Upper lobe of left lung (tissue), 6 donors: ENCODE measurements around the gene HK2. TPM values are rescaled to one million over a fixed set of nuclear protein-coding genes. Genes with fewer than 3 reads are reported as not detected.

Source experiments
- ATAC-seq, 2 donors: fragments of 200-7000 bp; cut with Tn5 transposase; one replicate each; pipeline ENCODE4 v1.9.1; 2022; ENCODE audit warnings: mild to moderate bottlenecking in 2 of 2, moderate library complexity in 2 of 2; ENCODE audit not compliant: low FRiP score in 2 of 2
- DNase-seq, 2 donors: peaks; one replicate each; pipeline ENCODE4 v3.0.0-alpha.2; 2019 to 2020
- H3K27ac ChIP-seq, 4 donors: fragments of 200-600 bp; sonication (generic); one replicate each; pipeline ENCODE4 v1.5.1; 2016 to 2019
- H3K27me3 ChIP-seq, 4 donors: fragments of 200-600 bp; sonication (generic); one replicate each; pipeline ENCODE4 v1.5.1; 2017 to 2019
- H3K36me3 ChIP-seq, 4 donors: fragments of 200-600 bp; sonication (generic); one replicate each; pipeline ENCODE4 v1.5.1; 2016 to 2019
- H3K4me1 ChIP-seq, 4 donors: fragments of 200-600 bp; sonication (generic); one replicate each; pipeline ENCODE4 v1.5.1; 2018 to 2019
- H3K4me3 ChIP-seq, 4 donors: fragments of 200-600 bp; sonication (generic); one replicate each; pipeline ENCODE4 v1.5.1; 2017 to 2019; ENCODE audit warnings: mild to moderate bottlenecking in 2 of 4, moderate library complexity in 1 of 4
- H3K9me3 ChIP-seq, 4 donors: fragments of 200-600 bp; sonication (generic); one replicate each; pipeline ENCODE4 v1.5.1; 2018 to 2019
- CTCF ChIP-seq, 6 experiments: fragments of 450-650 bp in 4 of 6; fragments of 200-600 bp in 2 of 6; sonication (generic) in 2 of 6; IDR thresholded peaks; one replicate each; pipeline ENCODE4 v1.5.1; 2016 to 2019; ENCODE audit warnings: antibody characterized with exemption in 6 of 6
- EP300 ChIP-seq, 4 donors: sonication (generic); formaldehyde crosslinking; IDR thresholded peaks; one replicate each; pipeline ENCODE4 v1.5.1; 2017; ENCODE audit warnings: antibody characterized with exemption in 4 of 4, control low read depth in 2 of 4
- POLR2A ChIP-seq, 4 donors: fragments of 450-650 bp; IDR thresholded peaks; one replicate each; pipeline ENCODE4 v1.5.1; 2016 to 2017; ENCODE audit warnings: antibody characterized with exemption in 4 of 4, mild to moderate bottlenecking in 2 of 4
- POLR2AphosphoS5 ChIP-seq, 2 donors: sonication (generic); formaldehyde crosslinking; IDR thresholded peaks; one replicate each; pipeline ENCODE4 v1.5.1; 2017; ENCODE audit warnings: antibody characterized with exemption in 2 of 2
- WGBS, 2 donors: methylation state at CpG; one replicate each; pipeline ENCODE4 v1.1.5; 2017 to 2018; 5-methylcytosine and 5-hydroxymethylcytosine counted together
- total RNA-seq, 6 donors: library from RNA; depleted of rRNA in 4 of 6; stranded (reverse); fragments of >200 nt in 4 of 6; gene quantifications; one replicate each; pipeline versions ENCODE4 v1.1.0 to v1.2.1, GENCODE V29; 2016 to 2021
- donor health status: DM: no; HTN: no; CAD: no; lungs with moderate emphysema.
- donor health status: DM: no; HTN: yes; CAD: no; lungs with severe emphysema.

The HK2 gene
- total RNA-seq, 6 donors from 2014 or later: 29.0 to 98.8 (median 39.7) TPM

DNA sequence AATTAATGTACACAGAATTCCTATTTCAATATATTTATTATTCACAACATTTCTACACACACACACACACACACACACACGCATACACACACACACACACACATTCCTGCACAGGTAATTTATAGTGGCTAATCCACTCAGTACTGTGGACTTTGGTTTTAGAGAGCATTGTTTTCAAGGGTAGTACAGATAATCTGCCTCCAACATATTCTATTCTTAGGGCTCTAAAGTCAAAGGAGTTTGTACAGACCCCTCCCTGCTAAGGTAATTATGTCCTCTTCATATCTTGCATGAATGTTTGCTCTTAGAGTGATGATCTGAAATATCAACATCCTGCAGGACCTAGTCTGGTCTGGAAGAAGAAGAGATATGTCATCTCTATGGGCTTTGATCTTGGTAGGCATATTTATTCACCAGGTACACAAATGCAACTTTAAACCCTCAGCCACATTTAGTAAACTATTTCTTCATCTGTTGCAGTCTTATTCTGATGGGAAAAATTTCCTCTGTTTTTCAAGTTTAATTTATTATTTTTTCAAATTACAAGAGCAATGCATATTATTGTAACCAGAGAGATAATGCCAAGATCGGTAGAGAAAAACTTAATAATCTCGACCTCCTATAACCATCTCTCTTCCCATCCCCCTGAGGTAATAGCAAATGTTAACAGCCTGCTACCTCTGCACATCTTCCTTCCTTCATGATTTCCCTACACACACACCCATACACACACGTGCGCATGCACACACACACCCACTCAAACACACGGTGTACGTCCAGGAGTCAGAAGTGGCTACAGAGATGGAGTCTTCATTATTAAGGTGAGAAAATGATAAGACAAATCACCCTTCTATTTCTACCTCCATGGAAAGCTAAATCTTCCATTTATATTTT lies 106.2 kb downstream of the HK2 start:
- TF ChIP-seq POLR2AphosphoS5 (IDR thresholded peaks at IDR 0.05): no peak
- no peak for TF ChIP-seq POLR2A (IDR thresholded peaks at IDR 0.05)
- no peaks in the 10 kb centered on the region for H3K27me3 ChIP-seq
- ATAC-seq (no peak), DNase-seq (no peak)
- no peak overlapping the region for H3K4me3 ChIP-seq
- H3K36me3 ChIP-seq: no peaks in the 10 kb centered on the region
- no peak overlapping the region for H3K27ac ChIP-seq
- no peaks in the 10 kb centered on the region for H3K9me3 ChIP-seq
- 83 to 90% methylated on average over 7 of the region's 7 CpGs for WGBS, 2 donors
- H3K4me1 ChIP-seq: no peaks in the 10 kb centered on the region

DNA sequence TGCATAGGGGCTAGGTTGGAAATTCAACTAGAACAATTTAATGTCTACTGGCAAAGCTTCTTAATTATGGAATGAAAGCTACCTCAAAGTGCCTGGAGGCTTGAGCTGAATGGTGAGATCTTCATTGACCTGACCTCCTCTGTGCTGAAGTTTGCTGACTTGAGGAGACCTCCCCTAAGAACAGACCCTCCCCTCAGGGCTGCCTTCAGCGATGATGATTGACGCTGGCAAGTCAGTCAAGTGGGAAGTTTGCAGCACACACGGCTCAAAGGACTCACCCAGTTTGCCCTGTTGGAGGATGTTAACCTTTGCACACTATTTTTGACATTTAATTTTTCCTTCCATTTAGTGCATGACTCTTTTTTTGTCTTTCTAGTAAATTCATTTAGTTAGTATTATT lies 107.4 kb downstream of the HK2 start:
- H3K4me1 ChIP-seq: no peaks in the 10 kb centered on the region
- no peak for ATAC-seq

GRCh38 chr2:74942263-74942662 lies 108.3 kb downstream of the HK2 start:
- 79 to 83% methylated on average over 5 of the region's 5 CpGs for WGBS, 2 donors
- no peaks in the 10 kb centered on the region for H3K36me3 ChIP-seq
- H3K4me3 ChIP-seq: no peak overlapping the region
- no peaks in the 10 kb centered on the region for H3K9me3 ChIP-seq
- H3K27me3 ChIP-seq: no peaks in the 10 kb centered on the region
- no peak overlapping the region for H3K27ac ChIP-seq
- ATAC-seq (no peak), DNase-seq (no peak)
- TF ChIP-seq EP300 (IDR thresholded peaks at IDR 0.05): no peak
- TF ChIP-seq CTCF (IDR thresholded peaks at IDR 0.05): no peak
- TF ChIP-seq POLR2AphosphoS5 (IDR thresholded peaks at IDR 0.05): no peak
- no peak for TF ChIP-seq POLR2A (IDR thresholded peaks at IDR 0.05)
- H3K4me1 ChIP-seq: no peaks in the 10 kb centered on the region

More for the DNA sequence above, 107.4 kb downstream of the HK2 start:
- H3K4me3 ChIP-seq: no peak overlapping the region
- no peaks in the 10 kb centered on the region for H3K27me3 ChIP-seq
- DNase-seq: no peak
- H3K9me3 ChIP-seq: no peaks in the 10 kb centered on the region
- WGBS, 2 donors: 92 to 96% methylated on average over 3 of the region's 3 CpGs
- H3K36me3 ChIP-seq: no peaks in the 10 kb centered on the region
- TF ChIP-seq POLR2A (IDR thresholded peaks at IDR 0.05) (no peak), EP300 (IDR thresholded peaks at IDR 0.05) (no peak), CTCF (IDR thresholded peaks at IDR 0.05) (no peak), POLR2AphosphoS5 (IDR thresholded peaks at IDR 0.05) (no peak)
- no peak overlapping the region for H3K27ac ChIP-seq

Other genes with a start within 250 kb of the HK2 start
- gene M1AP, start 185.8 kb upstream of the HK2 start, total RNA-seq: 1 to 10 TPM in 3 of 6 donors, under 1 TPM in 1, not detected in 2; 0.91 to 6.3 (median 2.2) TPM
- gene SEMA4F, start 179.9 kb upstream of the HK2 start, total RNA-seq: 10 to 100 TPM in 3 of 6 donors, 1 to 10 TPM in 3; 6.3 to 15.3 (median 10.1) TPM
- 10 to 100 TPM; 26.6 to 79.3 (median 34.0) TPM for gene POLE4, start 124.5 kb downstream of the HK2 start, total RNA-seq